ENCODE results near the gene SPOCK1. TPM values are rescaled to one million over a fixed set of nuclear protein-coding genes. Genes with fewer than 3 reads are reported as not detected.

Gene SPOCK1
- total and polyA plus RNA-seq, 7 experiments from 2014 or later: 2.8 TPM; not detected in 6

GRCh38 chr5:137312011-137312410, 187.1 kb downstream of the SPOCK1 start:
- H3K9me3 Mint-ChIP-seq: no peaks in the 10 kb centered on the region
- POLR2A ChIA-PET: no interaction called here
- no peak overlapping the region for H3K4me3 Mint-ChIP-seq
- H3K9me3 ChIP-seq (ENCODE audit: control insufficient read depth in 2 of 3, low read length in 3 of 3): no peaks in the 10 kb centered on the region
- ATAC-seq (no peak), DNase-seq (no peak)
- CTCF ChIA-PET: interaction anchor here (0.7 kb wide), 1 partner anchor 9 kb away, joined by 6 read pairs; no protein-coding TSS in a partner anchor
- intact Hi-C loops (cut with micrococcal nuclease): no loop called here
- H3K4me1 Mint-ChIP-seq: no peaks in the 10 kb centered on the region
- no peak overlapping the region for H3K4me3 ChIP-seq (ENCODE audit: low read length)
- H3K36me3 ChIP-seq (ENCODE audit: control insufficient read depth in 2 of 3, insufficient read depth in 3 of 3, low read length in 3 of 3): no peaks in the 10 kb centered on the region
- H3K27ac Mint-ChIP-seq: no peak overlapping the region
- H3K27me3 Mint-ChIP-seq: peaks cover 0 to 15% (median 7%) of the 10 kb centered on the region in 5 donors
- H3K27ac ChIP-seq (ENCODE audit: low read depth, low read length): no peak overlapping the region
- H3K4me1 ChIP-seq (ENCODE audit: control insufficient read depth in 2 of 2, insufficient read depth in 2 of 2, low read length in 2 of 2): no peaks in the 10 kb centered on the region
- H3K27me3 ChIP-seq (ENCODE audit: control insufficient read depth in 2 of 2, insufficient read depth in 2 of 2, low read length in 2 of 2): no peaks in the 10 kb centered on the region
- no peaks in the 10 kb centered on the region for H3K36me3 Mint-ChIP-seq

- H3K4me3 Mint-ChIP-seq: no peak overlapping the region
- no peak for ATAC-seq
- Histone ChIP-seq H3K4me1 (ENCODE audit: control insufficient read depth in 2 of 2, insufficient read depth in 2 of 2, low read length in 2 of 2) (no peaks in the 10 kb centered on the region), H3K27me3 (ENCODE audit: control insufficient read depth in 2 of 2, insufficient read depth in 2 of 2, low read length in 2 of 2) (no peaks in the 10 kb centered on the region), H3K36me3 (ENCODE audit: control insufficient read depth in 2 of 3, insufficient read depth in 3 of 3, low read length in 3 of 3) (no peaks in the 10 kb centered on the region), H3K9me3 (ENCODE audit: control insufficient read depth in 2 of 3, low read length in 3 of 3) (no peaks in the 10 kb centered on the region), H3K4me3 (ENCODE audit: low read length) (no peak overlapping the region), H3K27ac (ENCODE audit: low read depth, low read length) (no peak overlapping the region)
- no peaks in the 10 kb centered on the region for H3K36me3 Mint-ChIP-seq
- H3K27ac Mint-ChIP-seq: no peak overlapping the region
- intact Hi-C loops (cut with micrococcal nuclease): no loop called here
- no peaks in the 10 kb centered on the region for H3K4me1 Mint-ChIP-seq
- H3K27me3 Mint-ChIP-seq: peaks cover 0 to 10% (median 4%) of the 10 kb centered on the region in 5 donors
- no peak for DNase-seq
- no peaks in the 10 kb centered on the region for H3K9me3 Mint-ChIP-seq
- CTCF ChIA-PET: interaction anchor here (1.2 kb wide), 1 partner anchor 10 kb away, joined by 4 read pairs; no protein-coding TSS in a partner anchor
- POLR2A ChIA-PET: no interaction called here
Observed at GRCh38 chr5:137310051-137310730, 188.9 kb downstream of the SPOCK1 start.

GRCh38 chr5:137309290-137309689, 189.8 kb downstream of the SPOCK1 start:
- H3K27me3 ChIP-seq (ENCODE audit: control insufficient read depth in 2 of 2, insufficient read depth in 2 of 2, low read length in 2 of 2): no peaks in the 10 kb centered on the region
- intact Hi-C loops (cut with micrococcal nuclease): no loop called here
- H3K4me3 ChIP-seq (ENCODE audit: low read length): no peak overlapping the region
- ChIA-PET POLR2A (no interaction called here), CTCF (no interaction called here)
- no peaks in the 10 kb centered on the region for H3K4me1 Mint-ChIP-seq
- H3K27ac ChIP-seq (ENCODE audit: low read depth, low read length): no peak overlapping the region
- no peaks in the 10 kb centered on the region for H3K9me3 Mint-ChIP-seq
- peaks cover 0 to 10% (median 4%) of the 10 kb centered on the region in 5 donors for H3K27me3 Mint-ChIP-seq
- no peaks in the 10 kb centered on the region for H3K36me3 Mint-ChIP-seq
- ATAC-seq (no peak), DNase-seq (no peak)
- no peak overlapping the region for H3K27ac Mint-ChIP-seq
- H3K36me3 ChIP-seq (ENCODE audit: control insufficient read depth in 2 of 3, insufficient read depth in 3 of 3, low read length in 3 of 3): no peaks in the 10 kb centered on the region
- H3K9me3 ChIP-seq (ENCODE audit: control insufficient read depth in 2 of 3, low read length in 3 of 3): no peaks in the 10 kb centered on the region
- H3K4me3 Mint-ChIP-seq: no peak overlapping the region
- H3K4me1 ChIP-seq (ENCODE audit: control insufficient read depth in 2 of 2, insufficient read depth in 2 of 2, low read length in 2 of 2): no peaks in the 10 kb centered on the region

GRCh38 chr5:137308311-137308710, 190.8 kb downstream of the SPOCK1 start:
- no peaks in the 10 kb centered on the region for H3K9me3 ChIP-seq (ENCODE audit: control insufficient read depth in 2 of 3, low read length in 3 of 3)
- no peak overlapping the region for H3K27ac ChIP-seq (ENCODE audit: low read depth, low read length)
- ATAC-seq (no peak), DNase-seq (no peak)
- no peaks in the 10 kb centered on the region for H3K27me3 ChIP-seq (ENCODE audit: control insufficient read depth in 2 of 2, insufficient read depth in 2 of 2, low read length in 2 of 2)
- no peak overlapping the region for H3K4me3 ChIP-seq (ENCODE audit: low read length)
- Mint-ChIP-seq H3K27me3 (peaks cover 0 to 10% (median 4%) of the 10 kb centered on the region in 5 donors), H3K4me1 (no peaks in the 10 kb centered on the region), H3K27ac (no peak overlapping the region), H3K36me3 (no peaks in the 10 kb centered on the region), H3K9me3 (no peaks in the 10 kb centered on the region), H3K4me3 (no peak overlapping the region)
- POLR2A ChIA-PET: no interaction called here
- H3K4me1 ChIP-seq (ENCODE audit: control insufficient read depth in 2 of 2, insufficient read depth in 2 of 2, low read length in 2 of 2): no peaks in the 10 kb centered on the region
- CTCF ChIA-PET: no interaction called here
- intact Hi-C loops (cut with micrococcal nuclease): no loop called here
- no peaks in the 10 kb centered on the region for H3K36me3 ChIP-seq (ENCODE audit: control insufficient read depth in 2 of 3, insufficient read depth in 3 of 3, low read length in 3 of 3)

GRCh38 chr5:137306903-137307302, 192.2 kb downstream of the SPOCK1 start:
- H3K9me3 ChIP-seq (ENCODE audit: control insufficient read depth in 2 of 3, low read length in 3 of 3): no peaks in the 10 kb centered on the region
- Mint-ChIP-seq H3K27me3 (peaks cover 0 to 14% (median 6%) of the 10 kb centered on the region in 5 donors), H3K4me1 (no peaks in the 10 kb centered on the region), H3K36me3 (no peaks in the 10 kb centered on the region), H3K27ac (no peak overlapping the region), H3K4me3 (no peak overlapping the region), H3K9me3 (no peaks in the 10 kb centered on the region)
- H3K27me3 ChIP-seq (ENCODE audit: control insufficient read depth in 2 of 2, insufficient read depth in 2 of 2, low read length in 2 of 2): no peaks in the 10 kb centered on the region
- H3K4me3 ChIP-seq (ENCODE audit: low read length): no peak overlapping the region
- intact Hi-C loops (cut with micrococcal nuclease): no loop called here
- POLR2A ChIA-PET: no interaction called here
- H3K27ac ChIP-seq (ENCODE audit: low read depth, low read length): no peak overlapping the region
- ATAC-seq (no peak), DNase-seq (no peak)
- H3K4me1 ChIP-seq (ENCODE audit: control insufficient read depth in 2 of 2, insufficient read depth in 2 of 2, low read length in 2 of 2): no peaks in the 10 kb centered on the region
- no peaks in the 10 kb centered on the region for H3K36me3 ChIP-seq (ENCODE audit: control insufficient read depth in 2 of 3, insufficient read depth in 3 of 3, low read length in 3 of 3)
- CTCF ChIA-PET: no interaction called here

- Mint-ChIP-seq H3K9me3 (peaks cover 0 to 1% (median 0%) of the 10 kb centered on the region in 11 donors), H3K27me3 (peaks cover 0 to 18% (median 14%) of the 10 kb centered on the region in 5 donors), H3K36me3 (no peaks in the 10 kb centered on the region), H3K4me3 (no peak overlapping the region), H3K27ac (no peak overlapping the region), H3K4me1 (no peaks in the 10 kb centered on the region)
- no peak for ATAC-seq
- Histone ChIP-seq H3K4me3 (ENCODE audit: low read length) (no peak overlapping the region), H3K4me1 (ENCODE audit: control insufficient read depth in 2 of 2, insufficient read depth in 2 of 2, low read length in 2 of 2) (no peaks in the 10 kb centered on the region), H3K27me3 (ENCODE audit: control insufficient read depth in 2 of 2, insufficient read depth in 2 of 2, low read length in 2 of 2) (no peaks in the 10 kb centered on the region), H3K9me3 (ENCODE audit: control insufficient read depth in 2 of 3, low read length in 3 of 3) (no peaks in the 10 kb centered on the region), H3K36me3 (ENCODE audit: control insufficient read depth in 2 of 3, insufficient read depth in 3 of 3, low read length in 3 of 3) (no peaks in the 10 kb centered on the region), H3K27ac (ENCODE audit: low read depth, low read length) (no peak overlapping the region)
- DNase-seq: no peak
- ChIA-PET CTCF (no interaction called here), POLR2A (no interaction called here)
- intact Hi-C loops (cut with micrococcal nuclease): no loop called here
Observed at GRCh38 chr5:137305971-137306602, 193.0 kb downstream of the SPOCK1 start.

All from naive thymus-derived CD4-positive, alpha-beta T cell (primary cell).